MM.1S (cell line): ENCODE data around the gene ZNF446.
"Not testable (repeated sequence)": the region's sequence is repeated elsewhere in the genome, so short reads cannot be mapped to it uniquely, and the experiment has no call there.

Experiments
- CTCF ChIP-seq: fragments of 300-600 bp; sonication (generic); IDR thresholded peaks from 2 replicates; pipeline ENCODE4 v1.5.1; 2016; ENCODE audit warnings: antibody characterized with exemption, low read length, mixed read lengths
- EZH2 ChIP-seq: fragments of 300-600 bp; sonication (generic); optimal IDR thresholded peaks from 2 replicates; pipeline ENCODE3; 2017; ENCODE audit warnings: low read depth, mild to moderate bottlenecking, antibody characterized with exemption, low read length, mixed read lengths
- EZH2phosphoT487 ChIP-seq: fragments of 300-600 bp; sonication (generic); IDR thresholded peaks from 2 replicates; pipeline ENCODE4 v1.6.1; 2018; ENCODE audit warnings: antibody characterized with exemption, low read length

- not testable (repeated sequence) for TF ChIP-seq CTCF, EZH2, EZH2phosphoT487
Measured at GRCh38 chr19:58442986-58443385, 33.2 kb upstream of the ZNF446 start.
